IMR-90 (cell line): ENCODE measurements around the gene SLC25A3. TPM values are rescaled to one million over a fixed set of nuclear protein-coding genes. Genes with fewer than 3 reads are reported as not detected.

Experiments
- ATAC-seq: fragments of 200-7000 bp; cut with Tn5 transposase; 2 replicates; pipeline ENCODE4 v1.9.1; 2020; ENCODE audit warnings: low read depth, mild to moderate bottlenecking, moderate library complexity
- BruUV-seq: library from RNA; stranded (reverse); fragments of 400-500 nt; replicated peaks from 2 replicates; lab custom pipeline; 2021; lab: Mats Ljungman, UMichigan
- CTCF ChIA-PET: fragments of 300-600 bp; formaldehyde crosslinking; extraction: SDS; loops from one replicate; lab custom pipeline; 2021; ENCODE audit warnings: antibody characterized with exemption; lab: Yijun Ruan, JAX
- POLR2A ChIA-PET: fragments of 300-600 bp; sonication (Branson Sonifier 250); formaldehyde crosslinking; loops from one replicate; lab custom pipeline; 2022; ENCODE audit warnings: antibody characterized with exemption; ENCODE audit not compliant: unreplicated experiment; lab: Charles Lee
- DNase-seq: peaks from one replicate; pipeline ENCODE4 v3.0.0; 2013
- H2AFZ ChIP-seq: replicated peaks from 2 replicates; pipeline ENCODE3; 2013; ENCODE audit warnings: low read length, mild to moderate bottlenecking; ENCODE audit not compliant: poor library complexity
- H2AK5ac ChIP-seq: 2 replicates; pipeline ENCODE4 v1.6.1; 2013; ENCODE audit warnings: low read depth, low read length, inconsistent platforms
- H2AK9ac ChIP-seq: replicated peaks from 2 replicates; pipeline ENCODE3; 2013; ENCODE audit warnings: mild to moderate bottlenecking, low read depth, low read length, moderate library complexity; ENCODE audit not compliant: poor library complexity
- H2BK120ac ChIP-seq: 2 replicates; pipeline ENCODE4 v1.6.1; 2013; ENCODE audit warnings: low read depth, low read length, inconsistent platforms
- H2BK15ac ChIP-seq: 3 replicates; pipeline ENCODE4 v1.6.1; 2013; ENCODE audit warnings: low read depth, low read length, inconsistent platforms
- H2BK20ac ChIP-seq: 2 replicates; pipeline ENCODE4 v1.6.1; 2013; ENCODE audit warnings: low read depth, mild to moderate bottlenecking, inconsistent platforms, low read length, moderate library complexity
- H2BK5ac ChIP-seq: 2 replicates; pipeline ENCODE4 v1.6.1; 2013; ENCODE audit warnings: mild to moderate bottlenecking, low read depth, low read length, inconsistent platforms; ENCODE audit not compliant: poor library complexity, severe bottlenecking
- H3K14ac ChIP-seq: replicated peaks from 2 replicates; pipeline ENCODE4 v1.6.1; 2013; ENCODE audit warnings: low read depth, low read length, inconsistent platforms
- H3K18ac ChIP-seq: 2 replicates; pipeline ENCODE4 v1.6.1; 2013; ENCODE audit warnings: low read depth, low read length, control low read depth
- H3K23ac ChIP-seq: 2 replicates; pipeline ENCODE4 v1.6.1; 2013; ENCODE audit warnings: low read depth, low read length, inconsistent platforms
- H3K27ac ChIP-seq: 2 replicates; pipeline ENCODE4 v1.5.1; 2013; ENCODE audit warnings: mild to moderate bottlenecking, control low read depth, low read length; ENCODE audit not compliant: insufficient read depth
- H3K27me3 ChIP-seq: 2 replicates; pipeline ENCODE4 v1.6.1; 2013; ENCODE audit warnings: low read length; ENCODE audit not compliant: control insufficient read depth, insufficient read depth
- H3K36me3 ChIP-seq: 2 replicates; pipeline ENCODE4 v1.6.1; 2013; ENCODE audit warnings: low read length, mixed read lengths; ENCODE audit not compliant: control insufficient read depth, insufficient read depth
- H3K4ac ChIP-seq: 2 replicates; pipeline ENCODE4 v1.6.1; 2013; ENCODE audit warnings: low read depth, low read length, inconsistent platforms
- H3K4me1 ChIP-seq: 2 replicates; pipeline ENCODE4 v1.6.1; 2013; ENCODE audit warnings: low read length, mixed read lengths; ENCODE audit not compliant: control insufficient read depth, insufficient read depth
- H3K4me2 ChIP-seq: 2 replicates; pipeline ENCODE4 v1.6.1; 2013; ENCODE audit warnings: low read depth, mild to moderate bottlenecking, control low read depth, low read length, moderate library complexity
- H3K4me3 ChIP-seq: 2 replicates; pipeline ENCODE4 v1.5.1; 2013; ENCODE audit warnings: low read depth, mild to moderate bottlenecking, control low read depth, low read length, moderate library complexity; ENCODE audit not compliant: insufficient read depth
- H3K56ac ChIP-seq: 2 replicates; pipeline ENCODE4 v1.6.1; 2013; ENCODE audit warnings: low read length, inconsistent platforms; ENCODE audit not compliant: insufficient read depth; ENCODE audit errors: extremely low read depth
- H3K79me1 ChIP-seq, 2 experiments: 2 replicates each; pipeline ENCODE4 v1.6.1; 2013; ENCODE audit warnings: low read length in 2 of 2, inconsistent platforms in 1 of 2, low read depth in 1 of 2
- H3K9ac ChIP-seq: 2 replicates; pipeline ENCODE4 v1.6.1; 2013; ENCODE audit warnings: low read depth, low read length, control low read depth
- H3K9me1 ChIP-seq: 2 replicates; pipeline ENCODE4 v1.6.1; 2013; ENCODE audit warnings: low read length, inconsistent platforms; ENCODE audit not compliant: insufficient read depth
- H3K9me3 ChIP-seq: 2 replicates; pipeline ENCODE4 v1.6.1; 2013; ENCODE audit warnings: low read length; ENCODE audit not compliant: control insufficient read depth, insufficient read depth
- H4K20me1 ChIP-seq: 2 replicates; pipeline ENCODE4 v1.6.1; 2013; ENCODE audit warnings: low read length, inconsistent platforms; ENCODE audit not compliant: insufficient read depth
- H4K5ac ChIP-seq: 2 replicates; pipeline ENCODE4 v1.6.1; 2013; ENCODE audit warnings: mild to moderate bottlenecking, low read depth, low read length, control low read depth
- H4K8ac ChIP-seq, 2 experiments: 2 replicates each; pipeline ENCODE4 v1.6.1; 2013; ENCODE audit warnings: low read depth in 2 of 2, low read length in 2 of 2, control low read depth in 1 of 2, inconsistent platforms in 1 of 2
- H4K91ac ChIP-seq: 2 replicates; pipeline ENCODE4 v1.6.1; 2013; ENCODE audit warnings: low read depth, low read length, inconsistent platforms; ENCODE audit not compliant: insufficient read depth
- BHLHE40 ChIP-seq: fragments of 150-350 bp; IDR thresholded peaks from 2 replicates; pipeline ENCODE4 v1.6.1; 2016; ENCODE audit warnings: mild to moderate bottlenecking, low read depth, low read length
- CEBPB ChIP-seq: IDR thresholded peaks from 2 replicates; pipeline ENCODE4 v1.6.1; 2012; ENCODE audit warnings: low read depth, low read length, improper control_type of control experiment
- FOS ChIP-seq: fragments of 150-350 bp; IDR thresholded peaks from 2 replicates; pipeline ENCODE4 v1.6.1; 2016; ENCODE audit warnings: low read depth, low read length
- POLR2A ChIP-seq: IDR thresholded peaks from 2 replicates; pipeline ENCODE4 v1.6.1; 2012; ENCODE audit warnings: mild to moderate bottlenecking, low read depth, low read length
- RAD21 ChIP-seq: IDR thresholded peaks from 2 replicates; pipeline ENCODE4 v1.6.1; 2012; ENCODE audit warnings: low read length, improper control_type of control experiment
- RFX5 ChIP-seq: IDR thresholded peaks from 2 replicates; pipeline ENCODE4 v1.8.0; 2012; ENCODE audit warnings: low read depth, mild to moderate bottlenecking, low read length, moderate library complexity
- SMC3 ChIP-seq: fragments of 150-350 bp; IDR thresholded peaks from 2 replicates; pipeline ENCODE4 v1.6.1; 2016; ENCODE audit warnings: low read depth, mild to moderate bottlenecking, antibody characterized with exemption, low read length, moderate library complexity
- WGBS, 2 experiments: methylation state at CpG; one replicate each; pipeline versions ENCODE4 v1.1.5 to v1.1.7; 2013; ENCODE audit warnings: missing lambda C conversion rate in 2 of 2; ENCODE audit not compliant: insufficient read length in 1 of 2; ENCODE audit errors: extremely low coverage in 2 of 2; 5-methylcytosine and 5-hydroxymethylcytosine counted together
- dilution Hi-C: fragments of 300-500 bp; cut with HindIII; formaldehyde crosslinking; loops from one replicate; pipeline ENCODE4 v1.14.3; 2018; ENCODE audit warnings: low sequenced_read_pairs; ENCODE audit not compliant: unreplicated experiment
- in situ Hi-C: fragments of 300-500 bp; cut with MboI; formaldehyde crosslinking; loops from 3 replicates; pipeline ENCODE4 v1.14.3; 2019; ENCODE audit warnings: low sequenced_read_pairs, inconsistent platforms, mixed read lengths
- intact Hi-C: fragments of 100-400 bp; cut with micrococcal nuclease; formaldehyde crosslinking; loops from 2 replicates; pipeline ENCODE4 v1.10.0; 2022
- polyA plus RNA-seq, 3 experiments: library from polyadenylated mRNA; depleted of rRNA; stranded (reverse); fragments of >200 nt; gene quantifications; 2 replicates each; pipeline ENCODE4 v1.2.3, GENCODE V29; 2012; ENCODE audit warnings: low replicate concordance in 1 of 3
- total RNA-seq: library from RNA; depleted of rRNA; stranded (reverse); fragments of >200 nt; gene quantifications from 2 replicates; pipeline ENCODE4 v1.2.3, GENCODE V29; 2012

SLC25A3 gene
- total and polyA plus RNA-seq, 2 of the 4 experiments (the other 2 are of a cell fraction), result 657 to 861 TPM

GRCh38 chr12:98549371-98550110 lies 43.9 kb upstream of the SLC25A3 start:
- ChIA-PET CTCF (interaction anchor here (1.1 kb wide), 1 partner anchor 22 kb away, joined by 3 read pairs; no protein-coding TSS in a partner anchor), POLR2A (no interaction called here)
- Histone ChIP-seq H3K36me3 (peaks cover 5% of the 10 kb centered on the region), H2AK9ac (no peak overlapping the region), H2AK5ac (no peak overlapping the region), H3K27ac (no peak overlapping the region), H3K9me1 (no peaks in the 10 kb centered on the region), H2BK20ac (no peak overlapping the region), H3K4ac (no peak overlapping the region), H3K9me3 (no peaks in the 10 kb centered on the region), H4K5ac (no peak overlapping the region), H3K4me1 (no peaks in the 10 kb centered on the region), H3K27me3 (no peaks in the 10 kb centered on the region), H4K20me1 (no peaks in the 10 kb centered on the region), H3K4me3 (no peak overlapping the region), H3K18ac (no peak overlapping the region), H2AFZ (no peak overlapping the region), H2BK120ac (no peak overlapping the region), H4K91ac (no peak overlapping the region), H3K56ac (no peak overlapping the region), H2BK5ac (no peak overlapping the region), H3K23ac (no peak overlapping the region), H3K14ac (no peak overlapping the region), H3K4me2 (no peak overlapping the region), H2BK15ac (no peak overlapping the region), H3K79me1 (peaks cover 0 to 3% of the 10 kb centered on the region in 2 experiments; a peak in 2 of 4 replicates), H4K8ac (no peak overlapping the region), H3K9ac (no peak overlapping the region)
- dilution Hi-C loops (no loop called here), in situ Hi-C loops (loop anchor here (25.0 kb wide), 1 partner anchor 438 kb away; no protein-coding TSS in a partner anchor), intact Hi-C loops (no loop called here)
- WGBS, 2 experiments, result no CpG with 5 or more reads among the region's 5 CpGs
- DNase-seq, result no peak
- TSS peak; percentile 72 for BruUV-seq
- ATAC-seq, result no peak
- TF ChIP-seq POLR2A (no peak), CEBPB (no peak), BHLHE40 (no peak), RFX5 (no peak), SMC3 (no peak), RAD21 (no peak), FOS (no peak)
